CMK (cell line): Measurements from ENCODE around the gene FRAT2.

Experiments used
- DNase-seq: peaks from one replicate; pipeline ENCODE4 v3.0.0-alpha.2; 2010; ENCODE audit warnings: low read depth

FRAT2 gene, protein sequence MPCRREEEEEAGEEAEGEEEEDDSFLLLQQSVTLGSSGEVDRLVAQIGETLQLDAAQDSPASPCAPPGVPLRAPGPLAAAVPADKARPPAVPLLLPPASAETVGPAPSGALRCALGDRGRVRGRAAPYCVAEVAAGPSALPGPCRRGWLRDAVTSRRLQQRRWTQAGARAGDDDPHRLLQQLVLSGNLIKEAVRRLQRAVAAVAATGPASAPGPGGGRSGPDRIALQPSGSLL

GRCh38 chr10:97334370-97335175 is at the start of gene FRAT2:
TSS of gene FRAT2 (minus strand) at chr10:97334729. CDS start at chr10:97334572, 157 bp downstream.
- peak; percentile 80 for DNase-seq

DNA sequence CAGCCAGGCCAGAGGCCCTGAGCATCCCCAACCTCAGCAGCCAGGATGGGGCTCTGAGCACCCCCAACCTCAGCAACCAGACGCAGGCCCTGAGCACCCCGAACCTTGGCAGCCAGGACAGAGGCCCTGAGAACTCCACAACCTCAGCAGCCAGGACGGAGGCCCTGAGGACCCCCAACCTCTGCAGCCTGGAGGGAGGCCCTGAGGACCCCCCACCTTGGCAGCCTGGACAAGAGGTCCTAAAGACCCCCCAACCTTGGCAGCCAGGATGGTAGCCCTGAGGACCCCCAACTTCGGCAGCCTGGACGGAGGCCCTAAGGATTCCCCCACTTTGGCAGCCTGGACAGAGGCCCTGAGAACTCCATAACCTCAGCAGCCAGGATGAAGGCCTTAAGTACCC is 49.6 kb upstream of the FRAT2 start:
- DNase-seq = no peak

DNA sequence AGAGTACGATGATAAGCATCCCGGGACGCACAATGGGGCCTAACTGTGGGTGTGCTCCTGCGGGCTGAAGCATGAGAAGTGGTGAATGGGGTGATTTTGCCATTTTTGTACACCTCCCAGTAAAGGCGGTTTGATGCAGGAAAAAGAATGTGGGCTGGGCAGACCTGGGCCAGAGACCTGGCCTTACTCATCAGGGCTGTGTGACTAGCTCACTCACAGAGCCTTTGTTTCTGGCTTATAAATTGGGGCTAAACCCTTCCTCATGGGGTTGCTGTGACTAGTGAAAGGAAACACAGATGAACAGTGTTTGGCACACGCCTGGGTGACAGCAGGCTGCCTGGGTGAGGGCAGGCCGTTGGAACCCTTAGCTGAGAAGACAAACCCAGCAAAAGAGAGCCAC is 48.6 kb upstream of the FRAT2 start:
- DNase-seq = no peak

GRCh38 chr10:97381626-97382025 is 47.1 kb upstream of the FRAT2 start:
- DNase-seq = no peak

DNA sequence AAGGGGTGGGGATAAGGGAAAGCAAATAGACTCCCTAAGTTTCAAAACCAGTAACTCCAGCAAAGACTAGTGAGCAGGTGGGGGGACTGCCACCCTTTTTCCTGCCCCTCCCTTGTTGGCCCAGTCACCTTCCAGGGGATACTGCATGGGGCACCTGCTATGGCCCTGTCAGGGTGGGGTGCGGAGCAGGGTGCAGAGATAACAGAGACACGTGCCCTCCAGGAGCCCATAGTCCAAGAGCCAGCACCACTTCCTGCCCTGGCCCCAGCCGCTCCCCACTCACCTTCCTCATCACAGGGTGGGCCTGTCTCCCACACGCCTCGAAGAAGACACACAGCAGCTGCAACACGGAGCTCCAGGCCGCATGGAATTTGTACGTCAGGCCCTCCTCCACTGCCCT is 46.0 kb upstream of the FRAT2 start:
- DNase-seq = no peak

- no peak for DNase-seq
These were observed 44.7 kb upstream of the FRAT2 start for GRCh38 chr10:97378933-97379921.

DNA sequence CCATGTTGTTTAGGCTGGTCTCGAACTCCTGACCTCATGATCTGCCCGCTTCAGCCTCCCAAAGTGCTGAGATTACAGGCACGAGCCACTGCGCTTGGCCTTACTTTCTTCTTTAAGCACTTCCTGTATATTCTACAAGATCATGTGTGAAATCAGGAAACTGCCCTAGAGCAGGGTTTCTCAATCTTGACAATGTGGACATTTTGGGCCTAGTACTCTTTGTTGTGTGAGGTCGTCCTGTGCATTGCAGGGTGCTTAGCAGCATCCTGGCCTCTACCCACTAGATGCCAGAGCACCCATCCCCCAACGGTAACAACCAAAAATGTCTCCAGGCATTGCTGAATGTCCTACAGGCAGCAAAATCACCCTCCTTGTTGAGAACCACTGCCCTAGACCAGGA is 41.9 kb upstream of the FRAT2 start:
- no peak for DNase-seq

DNA sequence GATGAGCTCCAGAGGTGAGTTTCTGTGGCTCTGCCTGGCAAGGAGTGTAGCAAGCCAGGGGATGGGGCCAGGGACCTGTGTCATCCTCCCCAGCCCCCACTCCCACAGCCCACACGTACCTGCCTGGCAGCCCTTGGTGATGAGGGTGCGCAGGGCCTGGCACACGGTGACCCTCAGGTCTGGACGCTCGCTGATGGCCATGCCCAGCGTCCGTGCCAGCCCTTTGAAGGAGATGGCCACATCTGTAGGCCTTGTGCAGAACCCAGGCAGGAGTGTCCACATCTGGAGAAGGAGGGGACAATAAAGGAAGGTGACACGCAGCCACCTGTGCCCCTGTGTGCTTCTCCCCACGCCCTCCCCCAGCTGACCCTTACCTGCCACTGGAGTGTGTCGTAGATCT is 38.9 kb upstream of the FRAT2 start:
- no peak for DNase-seq

DNA sequence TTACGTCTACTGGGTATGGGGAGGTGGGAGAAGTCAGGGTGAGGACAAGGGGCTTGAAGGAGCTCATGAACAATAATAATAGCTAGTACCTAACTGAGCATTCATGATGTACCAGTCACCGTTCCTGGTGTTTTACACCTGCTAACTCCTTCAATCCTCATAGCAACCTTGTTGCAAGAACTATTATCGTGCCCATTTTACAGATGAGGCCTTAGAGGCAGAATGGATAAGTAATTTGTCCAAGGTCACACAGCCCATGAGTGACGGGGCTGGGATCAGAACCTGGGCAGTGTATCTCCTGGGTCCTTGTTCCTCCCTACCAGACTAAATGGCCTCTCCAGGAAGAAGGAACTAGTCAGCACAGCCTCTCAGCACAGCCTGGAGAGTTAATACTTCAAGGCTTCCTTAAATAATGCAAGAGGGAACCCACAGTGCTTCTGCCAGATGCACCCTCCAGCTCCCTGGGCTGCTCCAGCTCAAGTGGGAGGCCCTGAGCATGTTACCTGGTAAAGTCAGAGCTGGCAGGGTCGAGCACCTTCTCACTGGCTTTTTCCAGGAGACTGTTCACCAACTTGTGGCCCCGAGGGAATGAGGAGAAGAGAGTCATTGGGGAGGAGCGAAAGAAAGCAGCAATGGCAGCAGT is 37.8 kb upstream of the FRAT2 start:
- DNase-seq = no peak

GRCh38 chr10:97371696-97372095 is 37.2 kb upstream of the FRAT2 start:
- no peak for DNase-seq

DNA sequence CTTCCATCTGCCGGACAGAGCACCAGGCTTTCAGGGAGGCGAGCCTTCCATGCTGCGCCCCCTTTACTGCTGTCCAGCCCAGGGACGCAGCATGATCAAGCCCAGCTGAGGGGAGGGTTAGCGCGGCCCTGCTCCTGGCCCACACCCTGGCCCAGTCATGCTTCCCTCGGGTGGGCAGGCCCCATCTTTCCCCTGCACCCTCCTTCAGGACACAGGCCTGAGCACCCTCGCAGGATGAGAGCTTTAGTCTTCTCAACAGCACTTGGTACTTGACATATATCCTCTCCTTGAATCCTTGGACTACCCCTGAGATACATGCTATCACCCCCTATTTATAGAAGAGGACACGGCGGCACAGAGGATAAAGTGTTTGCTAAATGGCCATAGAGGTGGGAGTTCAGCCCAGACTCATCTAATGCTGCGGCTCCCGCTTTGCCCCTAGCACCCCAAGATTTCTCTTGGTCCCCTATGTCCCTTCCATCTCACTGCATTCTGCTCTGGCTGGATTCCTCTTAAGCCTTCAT is 32.7 kb upstream of the FRAT2 start:
- no peak for DNase-seq

GRCh38 chr10:97366572-97366971 is 32.0 kb upstream of the FRAT2 start:
- DNase-seq = no peak

GRCh38 chr10:97365761-97366351 is 31.3 kb upstream of the FRAT2 start:
- peak; percentile 22 for DNase-seq

- no peak for DNase-seq
These were observed 28.5 kb upstream of the FRAT2 start for GRCh38 chr10:97363071-97363470.

DNA sequence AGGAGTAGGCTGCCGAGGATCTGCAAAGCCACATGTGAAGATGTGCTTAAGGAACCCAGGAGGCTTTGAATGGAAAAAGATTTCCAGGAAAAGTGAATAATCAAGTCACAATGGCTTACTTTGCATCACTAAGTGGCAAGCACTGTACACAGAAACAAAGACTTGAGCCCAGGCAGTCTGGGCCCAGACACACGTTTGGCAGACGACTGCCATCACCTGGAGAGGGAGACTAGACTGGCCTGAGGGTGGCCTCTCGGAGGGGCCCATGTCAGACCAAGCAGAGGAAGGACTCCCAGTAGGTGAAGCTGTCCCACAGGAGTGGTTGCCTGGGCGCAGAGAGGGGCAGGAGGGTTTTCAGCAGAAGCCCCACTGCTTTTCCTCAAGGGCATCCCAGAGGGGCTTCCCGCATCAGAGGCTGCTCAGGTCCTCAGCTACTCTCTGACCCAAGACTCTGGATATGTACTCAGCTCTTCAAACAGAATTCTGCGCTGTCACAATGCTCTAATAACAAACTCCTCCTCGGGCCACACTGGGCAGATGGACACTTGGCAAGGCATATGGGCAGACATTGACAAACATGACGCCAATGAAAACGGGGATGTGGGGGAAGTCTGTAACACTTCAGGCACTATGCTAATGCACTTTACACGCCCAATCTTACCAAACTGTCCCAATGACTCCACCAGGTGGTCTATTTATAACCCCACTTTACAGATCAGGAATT is 27.9 kb upstream of the FRAT2 start:
- DNase-seq = no peak

GRCh38 chr10:97361537-97361901 is 27.0 kb upstream of the FRAT2 start:
- no peak for DNase-seq

DNA sequence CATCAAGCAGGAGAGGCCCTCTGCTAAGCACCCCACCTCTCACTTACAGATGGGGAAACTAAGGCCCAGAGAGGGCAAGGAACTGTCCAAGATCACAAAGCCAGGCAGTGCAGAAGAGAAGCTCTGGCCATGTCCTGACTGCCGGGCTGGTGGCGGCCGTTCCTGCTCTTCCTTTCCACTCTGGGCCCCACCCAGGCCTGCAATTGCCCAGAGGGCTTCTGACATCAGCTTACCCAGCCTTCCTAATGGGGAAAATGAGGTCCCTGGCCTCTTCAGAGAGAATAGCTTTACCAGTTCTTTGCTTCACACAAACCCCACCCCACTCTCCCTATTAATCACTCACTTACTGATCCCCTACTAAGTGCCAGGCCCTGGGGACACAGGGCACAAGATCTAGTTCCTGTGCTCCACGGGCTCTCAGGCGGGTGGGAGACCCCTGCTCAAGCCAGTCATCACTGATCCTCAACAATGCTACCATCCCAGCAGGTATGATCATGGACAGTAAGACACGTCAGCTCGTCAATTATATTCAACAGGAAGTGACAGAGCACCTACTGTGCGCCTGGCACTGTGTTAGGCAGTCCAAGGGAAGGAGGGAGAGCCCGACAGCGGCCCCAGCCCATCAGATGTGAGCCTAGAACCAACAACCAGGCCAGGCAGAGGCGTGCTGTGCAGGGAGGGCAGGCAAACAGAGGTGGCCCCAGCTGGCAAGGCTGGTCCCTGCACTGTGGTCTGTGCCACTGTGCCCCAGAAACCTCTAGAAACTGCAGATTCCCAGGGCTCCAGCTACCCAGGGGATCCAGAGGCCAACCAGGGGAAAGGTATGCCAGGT is 26.4 kb upstream of the FRAT2 start:
- no peak for DNase-seq

DNA sequence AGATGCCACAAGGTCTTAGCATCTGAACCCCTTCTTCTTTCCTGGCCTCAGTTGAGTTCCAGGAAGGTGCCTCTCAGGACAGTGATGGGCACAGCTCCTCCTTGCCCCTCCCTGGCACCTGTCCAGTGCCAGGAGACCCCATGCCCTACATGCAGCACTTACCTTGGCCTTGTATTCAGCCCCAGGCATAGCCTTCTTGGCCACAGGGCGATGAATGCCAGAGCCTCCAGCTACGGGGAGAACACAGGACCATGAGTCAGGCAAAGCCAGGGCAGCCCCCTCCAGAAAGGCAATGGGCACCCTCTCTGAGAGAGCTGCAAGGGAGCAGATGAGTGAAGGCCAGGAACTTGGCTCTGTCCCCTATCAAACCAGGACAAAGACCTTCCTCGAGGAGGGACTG is 24.3 kb upstream of the FRAT2 start:
- no peak for DNase-seq

DNA sequence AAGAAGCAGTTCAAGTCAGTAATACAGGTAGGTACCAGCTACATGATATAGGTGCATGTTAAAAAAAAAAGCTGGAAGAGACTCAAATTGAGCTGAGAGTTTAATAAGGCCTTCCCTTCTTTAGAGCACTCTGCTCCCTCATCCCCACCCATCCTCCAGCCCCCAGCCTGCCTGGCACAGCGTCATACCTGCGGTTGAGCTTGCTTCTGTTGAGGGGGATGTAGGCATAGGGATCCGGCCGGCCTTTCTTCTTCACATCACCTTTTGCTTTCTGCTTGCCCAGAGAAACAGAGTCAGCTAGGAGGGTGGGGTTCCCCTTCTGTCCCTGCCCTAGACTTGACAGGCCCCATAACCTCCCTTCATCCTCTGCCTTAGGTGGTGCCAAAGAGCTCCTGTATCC is 23.8 kb upstream of the FRAT2 start:
- DNase-seq = no peak

DNA sequence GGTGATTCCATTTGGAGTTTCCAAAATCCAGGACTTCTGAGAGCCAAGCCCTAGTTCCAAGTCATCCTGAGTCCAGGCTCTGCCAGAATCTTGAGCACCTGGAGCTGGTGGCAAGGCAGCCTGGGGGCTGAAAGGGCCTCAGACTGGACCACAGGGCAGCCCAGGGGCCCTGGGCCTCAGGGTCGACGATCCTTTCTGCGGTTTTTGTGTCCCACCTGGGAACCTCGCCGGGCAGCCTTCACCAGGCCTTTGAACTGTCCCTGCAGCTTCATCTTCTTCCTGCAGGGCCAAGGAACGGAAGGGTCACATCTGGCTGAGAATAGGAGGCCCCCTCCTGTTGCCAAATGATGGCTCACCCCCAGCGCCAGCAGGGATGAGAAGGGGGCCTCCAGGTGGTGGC is 22.4 kb upstream of the FRAT2 start:
- no peak for DNase-seq
